PFSK-1 (cell line): ENCODE measurements around the gene SLC18A3.

Source experiments
- FOXP2 ChIP-seq: optimal IDR thresholded peaks from 2 replicates; pipeline ENCODE3; 2011; ENCODE audit warnings: borderline replicate concordance, control low read depth, inconsistent platforms; ENCODE audit not compliant: insufficient read depth; ENCODE audit errors: extremely low read length, extremely low read depth

SLC18A3 gene

DNA sequence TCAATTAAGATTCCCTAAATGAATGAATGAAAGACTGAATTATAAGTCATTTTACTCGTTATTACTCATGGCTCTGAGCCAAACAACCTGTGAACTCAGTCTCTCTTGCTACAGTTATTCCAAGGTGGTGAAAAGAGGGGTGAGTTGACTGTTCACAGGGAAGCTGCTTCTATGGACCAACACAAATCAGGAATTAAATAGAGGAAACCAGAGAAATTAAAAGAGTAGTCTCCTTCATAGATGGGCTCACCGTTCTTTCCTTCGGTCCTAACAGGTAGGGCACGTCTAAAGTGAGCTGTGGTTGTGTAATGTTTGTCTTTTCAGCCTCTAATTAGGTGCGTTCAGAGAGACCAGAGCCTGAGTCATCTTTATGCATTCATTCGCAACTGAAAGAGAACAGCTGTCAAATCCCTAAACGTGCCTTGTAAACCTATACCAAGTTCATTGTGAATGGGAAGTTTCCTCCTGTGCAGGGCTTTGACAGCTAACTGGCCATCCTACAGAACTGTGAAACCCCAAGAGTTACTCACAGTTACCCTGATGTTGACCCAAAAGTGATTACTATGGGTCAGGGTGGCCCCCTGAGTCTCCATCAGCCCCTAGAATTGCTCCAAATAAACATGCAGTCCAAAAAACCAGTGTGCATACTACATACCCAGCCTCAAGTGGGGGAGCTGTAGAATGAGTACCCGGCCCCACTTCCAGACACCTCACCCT, 51.2 kb downstream of the SLC18A3 start:
- no peak for TF ChIP-seq FOXP2
